ENCODE data around the gene C19orf81.

DNA sequence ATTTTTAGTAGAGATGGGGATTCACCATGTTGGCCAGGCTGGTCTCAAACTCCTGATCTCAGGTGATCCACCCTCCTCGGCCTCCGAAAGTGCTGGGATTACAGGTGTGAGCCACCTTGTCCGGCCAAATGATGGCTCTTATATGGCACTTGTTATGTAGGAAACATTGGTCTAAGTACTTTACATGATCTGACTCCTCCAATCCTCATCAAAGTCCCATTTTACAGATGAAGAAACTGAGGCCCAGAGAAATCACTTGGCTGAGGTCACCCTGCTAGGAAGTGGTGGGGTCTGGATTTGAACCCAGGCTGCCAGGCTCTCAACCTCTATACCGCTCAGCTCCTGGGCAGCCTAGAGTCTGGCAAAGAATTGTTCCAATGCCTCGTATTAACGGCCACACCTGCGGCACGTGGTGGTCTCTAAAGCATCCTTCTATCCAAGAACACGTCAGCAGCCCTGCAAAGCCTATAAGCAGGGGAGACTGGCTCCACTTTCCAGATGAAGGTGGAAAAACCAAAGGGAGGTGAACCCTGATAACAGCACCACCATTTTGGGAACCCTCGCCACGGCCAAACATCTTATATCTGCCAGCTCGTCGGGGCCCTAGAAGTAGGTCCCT lies 52.2 kb downstream of the C19orf81 start:
- TF ChIP-seq, protein P1, sequence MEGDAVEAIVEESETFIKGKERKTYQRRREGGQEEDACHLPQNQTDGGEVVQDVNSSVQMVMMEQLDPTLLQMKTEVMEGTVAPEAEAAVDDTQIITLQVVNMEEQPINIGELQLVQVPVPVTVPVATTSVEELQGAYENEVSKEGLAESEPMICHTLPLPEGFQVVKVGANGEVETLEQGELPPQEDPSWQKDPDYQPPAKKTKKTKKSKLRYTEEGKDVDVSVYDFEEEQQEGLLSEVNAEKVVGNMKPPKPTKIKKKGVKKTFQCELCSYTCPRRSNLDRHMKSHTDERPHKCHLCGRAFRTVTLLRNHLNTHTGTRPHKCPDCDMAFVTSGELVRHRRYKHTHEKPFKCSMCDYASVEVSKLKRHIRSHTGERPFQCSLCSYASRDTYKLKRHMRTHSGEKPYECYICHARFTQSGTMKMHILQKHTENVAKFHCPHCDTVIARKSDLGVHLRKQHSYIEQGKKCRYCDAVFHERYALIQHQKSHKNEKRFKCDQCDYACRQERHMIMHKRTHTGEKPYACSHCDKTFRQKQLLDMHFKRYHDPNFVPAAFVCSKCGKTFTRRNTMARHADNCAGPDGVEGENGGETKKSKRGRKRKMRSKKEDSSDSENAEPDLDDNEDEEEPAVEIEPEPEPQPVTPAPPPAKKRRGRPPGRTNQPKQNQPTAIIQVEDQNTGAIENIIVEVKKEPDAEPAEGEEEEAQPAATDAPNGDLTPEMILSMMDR (IDR thresholded peaks at IDR 0.05) = no peak
- TF ChIP-seq POLR2AphosphoS5 (IDR thresholded peaks at IDR 0.05) (no peak), POLR2A (IDR thresholded peaks at IDR 0.05) (no peak)

All from gastroesophageal sphincter (tissue), 3 donors.